Ascending aorta (tissue), 2 donors: ENCODE data around the gene RAB27A. TPM values are rescaled to one million over a fixed set of nuclear protein-coding genes. Genes with fewer than 3 reads are reported as not detected.

Experiments
- DNase-seq, 2 donors: peaks; one replicate each; pipeline ENCODE4 v3.0.0-alpha.2; 2019; ENCODE audit warnings: low spot score in 2 of 2
- H3K27ac ChIP-seq, 2 donors: fragments of 200-600 bp; sonication (generic); one replicate each; pipeline ENCODE4 v1.5.1; 2016 to 2017; ENCODE audit warnings: mild to moderate bottlenecking in 1 of 2
- H3K27me3 ChIP-seq: fragments of 200-600 bp; sonication (generic); one replicate; pipeline ENCODE4 v1.5.1; 2017
- H3K36me3 ChIP-seq, 2 donors: fragments of 200-600 bp; sonication (generic); one replicate each; pipeline ENCODE4 v1.5.1; 2016
- H3K4me1 ChIP-seq, 2 donors: fragments of 200-600 bp; sonication (generic); one replicate each; pipeline ENCODE4 v1.5.1; 2016 to 2017; ENCODE audit warnings: mild to moderate bottlenecking in 1 of 2
- H3K4me3 ChIP-seq, 2 donors: fragments of 200-600 bp; sonication (generic); one replicate each; pipeline ENCODE4 v1.5.1; 2016 to 2017; ENCODE audit warnings: mild to moderate bottlenecking in 1 of 2
- H3K9me3 ChIP-seq, 2 donors: fragments of 200-600 bp; sonication (generic); one replicate each; pipeline ENCODE4 v1.5.1; 2016
- CTCF ChIP-seq, 3 experiments: fragments of 200-600 bp in 2 of 3; fragments of 450-650 bp in 1 of 3; sonication (generic) in 2 of 3; IDR thresholded peaks; one replicate each; pipeline ENCODE4 v1.5.1; 2016 to 2019; ENCODE audit warnings: antibody characterized with exemption in 3 of 3, mild to moderate bottlenecking in 1 of 3, moderate library complexity in 1 of 3
- intact Hi-C: fragments of 100-400 bp; cut with DNase I; formaldehyde crosslinking; loops from one replicate; pipeline ENCODE4 v1.15.1; 2023
- total RNA-seq: library from RNA; depleted of rRNA; stranded (reverse); fragments of >200 nt; gene quantifications from one replicate; pipeline ENCODE4 v1.1.0, GENCODE V29; 2016

The RAB27A gene
- total RNA-seq, 1 donor from 2014 or later = 17.9 TPM

DNA sequence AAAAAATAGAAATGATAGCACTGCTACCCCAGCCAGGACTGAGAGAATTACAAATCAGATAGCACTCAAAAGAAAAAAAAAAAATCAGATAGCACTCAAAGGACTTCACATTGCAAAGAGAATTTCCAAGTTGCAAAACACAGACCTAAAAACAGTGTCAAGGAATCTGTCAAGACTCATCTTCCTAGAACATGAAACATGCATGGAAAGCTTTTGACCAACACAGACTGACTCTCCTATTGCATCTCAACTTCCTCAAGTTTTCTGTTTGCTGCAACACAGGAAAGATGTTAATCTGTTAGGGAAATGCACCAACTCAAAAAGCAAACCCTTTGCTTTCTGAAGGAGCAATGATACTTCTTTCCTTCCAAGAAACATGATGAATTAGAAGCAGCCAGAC, 42.3 kb downstream of the RAB27A start:
- intact Hi-C loops = no loop called here
- H3K9me3 ChIP-seq = no peaks in the 10 kb centered on the region
- no peaks in the 10 kb centered on the region for H3K4me1 ChIP-seq
- H3K27ac ChIP-seq = no peak overlapping the region
- H3K27me3 ChIP-seq = no peaks in the 10 kb centered on the region
- no peak for TF ChIP-seq CTCF (IDR thresholded peaks at IDR 0.05)
- DNase-seq = no peak
- no peak overlapping the region for H3K4me3 ChIP-seq
- H3K36me3 ChIP-seq = no peaks in the 10 kb centered on the region

- intact Hi-C loops = no loop called here
- Histone ChIP-seq H3K9me3 (no peaks in the 10 kb centered on the region), H3K27ac (no peak overlapping the region), H3K4me3 (no peak overlapping the region), H3K27me3 (no peaks in the 10 kb centered on the region), H3K4me1 (no peaks in the 10 kb centered on the region), H3K36me3 (no peaks in the 10 kb centered on the region)
- DNase-seq = no peak
- no peak for TF ChIP-seq CTCF (IDR thresholded peaks at IDR 0.05)
Observed at GRCh38 chr15:55246567-55246966, 43.0 kb downstream of the RAB27A start.

GRCh38 chr15:55245059-55245458, 44.6 kb downstream of the RAB27A start:
- H3K4me1 ChIP-seq = no peaks in the 10 kb centered on the region
- H3K9me3 ChIP-seq = no peaks in the 10 kb centered on the region
- no peaks in the 10 kb centered on the region for H3K27me3 ChIP-seq
- H3K4me3 ChIP-seq = no peak overlapping the region
- H3K36me3 ChIP-seq = no peaks in the 10 kb centered on the region
- no peak overlapping the region for H3K27ac ChIP-seq
- no peak for TF ChIP-seq CTCF (IDR thresholded peaks at IDR 0.05)
- no peak for DNase-seq
- intact Hi-C loops = no loop called here

- intact Hi-C loops = no loop called here
- H3K27me3 ChIP-seq = no peaks in the 10 kb centered on the region
- TF ChIP-seq CTCF (IDR thresholded peaks at IDR 0.05) = no peak
- no peaks in the 10 kb centered on the region for H3K9me3 ChIP-seq
- H3K4me3 ChIP-seq = no peak overlapping the region
- H3K36me3 ChIP-seq = no peaks in the 10 kb centered on the region
- no peak overlapping the region for H3K27ac ChIP-seq
- DNase-seq = no peak
- H3K4me1 ChIP-seq = no peaks in the 10 kb centered on the region
Observed at GRCh38 chr15:55241891-55242290, 47.7 kb downstream of the RAB27A start.

DNA sequence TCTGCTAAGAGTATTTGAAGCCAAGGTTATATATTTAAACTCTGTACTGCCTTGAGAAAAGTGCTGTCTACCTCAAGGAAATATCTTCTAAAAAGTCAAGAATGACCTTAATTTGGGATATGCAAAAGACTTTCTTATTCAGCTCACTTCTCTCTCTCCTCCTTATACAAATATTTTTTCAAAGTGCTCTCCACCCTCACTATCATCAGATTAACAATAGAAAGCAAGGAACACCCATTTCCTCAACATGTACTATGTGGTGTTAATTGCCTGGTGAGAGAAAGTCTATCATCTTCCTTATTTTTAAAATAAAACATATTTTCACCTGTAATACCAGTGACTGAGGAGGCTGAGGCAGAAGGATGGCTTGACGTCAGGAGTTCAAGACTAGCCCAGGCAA, 48.4 kb downstream of the RAB27A start:
- no peaks in the 10 kb centered on the region for H3K36me3 ChIP-seq
- no peak overlapping the region for H3K4me3 ChIP-seq
- H3K27me3 ChIP-seq = no peaks in the 10 kb centered on the region
- no peak for DNase-seq
- H3K27ac ChIP-seq = no peak overlapping the region
- H3K9me3 ChIP-seq = no peaks in the 10 kb centered on the region
- TF ChIP-seq CTCF (IDR thresholded peaks at IDR 0.05) = no peak
- no peaks in the 10 kb centered on the region for H3K4me1 ChIP-seq
- intact Hi-C loops = no loop called here

DNA sequence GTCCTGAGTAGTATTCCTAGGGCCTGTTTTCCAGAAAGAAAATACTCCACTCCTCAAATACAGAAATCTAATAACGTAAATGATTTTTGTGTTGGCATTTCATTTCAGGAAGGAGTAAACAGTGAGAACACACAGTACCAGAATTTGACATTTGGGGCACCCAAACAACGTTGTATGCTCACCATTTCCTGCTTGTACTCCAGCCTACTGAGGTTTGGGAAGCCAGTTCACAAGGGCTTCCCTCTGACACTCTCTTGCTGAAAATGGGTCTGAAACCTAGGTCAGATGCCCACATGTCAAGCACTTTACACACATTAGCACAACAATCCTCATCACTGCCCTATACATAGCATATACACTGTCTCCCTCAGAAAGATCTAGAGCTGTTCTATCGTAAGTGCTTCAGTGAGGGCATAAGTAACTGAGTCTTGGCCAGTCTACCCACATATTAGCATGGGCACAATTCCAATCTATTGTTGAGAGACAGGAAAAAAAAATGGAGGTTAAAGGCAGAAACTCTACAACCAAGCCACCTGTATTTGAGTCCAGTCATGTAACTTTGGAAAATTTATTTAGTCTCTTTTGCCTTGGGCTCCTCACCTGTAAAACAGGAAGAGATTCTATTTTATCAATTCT, 49.4 kb downstream of the RAB27A start:
- no peaks in the 10 kb centered on the region for H3K4me1 ChIP-seq
- H3K4me3 ChIP-seq = no peak overlapping the region
- no peaks in the 10 kb centered on the region for H3K9me3 ChIP-seq
- no peak for DNase-seq
- TF ChIP-seq CTCF (IDR thresholded peaks at IDR 0.05) = no peak
- H3K27ac ChIP-seq = no peak overlapping the region
- intact Hi-C loops = no loop called here
- no peaks in the 10 kb centered on the region for H3K36me3 ChIP-seq
- no peaks in the 10 kb centered on the region for H3K27me3 ChIP-seq
